ENCODE measurements around the gene RNF135. TPM values are rescaled to one million over a fixed set of nuclear protein-coding genes. Genes with fewer than 3 reads are reported as not detected.
"Not testable (repeated sequence)": the region's sequence is repeated elsewhere in the genome, so short reads cannot be mapped to it uniquely, and the experiment has no call there.

The RNF135 gene
- total and polyA plus RNA-seq, 10 donors, result 20.1 to 43.6 (median 34.2) TPM

DNA sequence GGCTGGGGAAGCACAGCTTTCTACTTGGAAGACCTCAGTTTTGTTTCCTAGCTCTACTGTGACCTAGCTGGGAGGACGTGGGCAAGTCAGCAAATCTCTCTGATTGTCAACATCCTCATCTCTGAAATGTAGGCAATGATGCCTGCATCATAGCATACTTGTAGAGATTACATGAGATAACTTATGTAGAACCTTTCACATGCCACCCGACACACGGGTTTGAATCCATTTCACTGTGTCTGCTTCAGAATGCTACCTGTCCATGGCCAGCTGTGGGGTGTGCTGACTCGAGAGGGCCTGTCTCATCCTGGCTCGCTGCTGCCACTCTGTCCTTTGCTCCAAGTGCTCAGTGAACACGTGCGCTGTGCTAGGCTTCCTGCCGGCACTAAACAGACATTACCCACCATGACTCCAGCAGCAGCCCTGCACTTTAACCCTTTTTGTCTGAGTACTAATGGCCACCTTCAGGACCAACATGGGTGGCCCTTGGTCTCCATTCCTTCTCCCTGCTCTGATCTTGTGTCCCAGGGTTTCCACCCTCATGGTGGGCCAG is 41.7 kb upstream of the RNF135 start:
- Histone ChIP-seq H3K4me1 (peaks cover 0 to 8% (median 0%) of the 10 kb centered on the region in 6 donors), H3K4me3 (no peak overlapping the region), H3K9me3 (no peaks in the 10 kb centered on the region), H3K27ac (no peak overlapping the region), H3K27me3 (replicated peaks in 1 of 7) (peaks cover 0 to 12% (median 0%) of the 10 kb centered on the region in 7 donors), H3K36me3 (peaks cover 0 to 58% (median 4%) of the 10 kb centered on the region in 6 donors)
- WGBS, 5 donors, result 66 to 80% (median 76%) methylated on average over 8 of the region's 8 CpGs
- intact Hi-C loops (cut with DNase I; ENCODE audit: low total_unique reads), result no loop called here
- no peak for DNase-seq
- TF ChIP-seq POLR2AphosphoS5 (IDR thresholded peaks at IDR 0.05), result no peak
- TF ChIP-seq POLR2A (IDR thresholded peaks at IDR 0.05), result no peak
- TF ChIP-seq, protein P1, sequence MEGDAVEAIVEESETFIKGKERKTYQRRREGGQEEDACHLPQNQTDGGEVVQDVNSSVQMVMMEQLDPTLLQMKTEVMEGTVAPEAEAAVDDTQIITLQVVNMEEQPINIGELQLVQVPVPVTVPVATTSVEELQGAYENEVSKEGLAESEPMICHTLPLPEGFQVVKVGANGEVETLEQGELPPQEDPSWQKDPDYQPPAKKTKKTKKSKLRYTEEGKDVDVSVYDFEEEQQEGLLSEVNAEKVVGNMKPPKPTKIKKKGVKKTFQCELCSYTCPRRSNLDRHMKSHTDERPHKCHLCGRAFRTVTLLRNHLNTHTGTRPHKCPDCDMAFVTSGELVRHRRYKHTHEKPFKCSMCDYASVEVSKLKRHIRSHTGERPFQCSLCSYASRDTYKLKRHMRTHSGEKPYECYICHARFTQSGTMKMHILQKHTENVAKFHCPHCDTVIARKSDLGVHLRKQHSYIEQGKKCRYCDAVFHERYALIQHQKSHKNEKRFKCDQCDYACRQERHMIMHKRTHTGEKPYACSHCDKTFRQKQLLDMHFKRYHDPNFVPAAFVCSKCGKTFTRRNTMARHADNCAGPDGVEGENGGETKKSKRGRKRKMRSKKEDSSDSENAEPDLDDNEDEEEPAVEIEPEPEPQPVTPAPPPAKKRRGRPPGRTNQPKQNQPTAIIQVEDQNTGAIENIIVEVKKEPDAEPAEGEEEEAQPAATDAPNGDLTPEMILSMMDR (IDR thresholded peaks at IDR 0.05 in 8 of 11, conservative IDR thresholded peaks at IDR 0.05 in 3 of 11), result no peak

DNA sequence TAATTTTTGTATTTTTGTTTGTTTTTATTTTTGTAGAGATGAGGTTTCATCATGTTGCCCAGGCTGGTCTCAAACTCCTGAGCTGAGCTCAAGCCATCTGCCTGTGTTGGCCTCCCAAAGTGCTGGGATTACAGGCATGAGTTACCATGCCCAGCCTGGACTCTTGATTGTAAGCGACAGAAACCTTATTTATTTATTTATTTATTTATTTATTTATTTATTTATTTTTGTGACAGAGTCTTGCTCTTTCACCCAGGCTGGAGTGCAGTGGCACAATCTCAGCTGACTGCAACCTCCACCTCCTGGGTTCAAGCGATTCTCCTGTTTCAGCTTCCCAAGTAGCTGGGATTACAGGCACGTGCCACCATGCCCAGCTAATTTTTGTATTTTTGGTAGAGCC is 41.0 kb upstream of the RNF135 start:
- DNase-seq; intact Hi-C loops (cut with DNase I; ENCODE audit: low total_unique reads); H3K4me3 ChIP-seq; H3K27ac ChIP-seq; H3K27me3 ChIP-seq (replicated peaks in 1 of 7); H3K9me3 ChIP-seq; H3K4me1 ChIP-seq: not testable (repeated sequence)
- WGBS, 5 donors, result 85 to 100% (median 94%) methylated on average over 3 of the region's 3 CpGs
- H3K36me3 ChIP-seq, result peaks cover 0 to 63% (median 4%) of the 10 kb centered on the region in 6 donors

DNA sequence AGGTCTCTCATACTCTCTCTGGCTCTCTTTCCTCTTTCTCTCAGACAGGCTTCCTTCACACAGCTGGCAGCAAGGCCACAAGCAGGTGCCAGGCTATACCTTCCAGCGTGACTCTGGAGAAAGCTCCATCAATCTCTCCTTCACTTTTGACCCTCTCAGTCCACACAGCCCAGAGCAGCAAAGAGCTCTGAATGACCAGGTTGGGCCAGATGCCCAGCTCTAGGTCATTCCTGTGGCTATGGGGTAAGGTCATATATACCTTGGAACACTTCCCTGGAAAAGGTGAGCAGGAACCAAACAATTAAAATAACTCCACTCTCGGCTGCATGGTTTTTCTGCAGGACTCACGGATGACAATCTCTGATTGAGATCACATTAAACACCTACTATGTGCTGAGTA is 40.3 kb upstream of the RNF135 start:
- no peak for DNase-seq
- Histone ChIP-seq H3K36me3 (peaks cover 0 to 70% (median 4%) of the 10 kb centered on the region in 6 donors), H3K27me3 (replicated peaks in 1 of 7) (peaks cover 0 to 5% (median 0%) of the 10 kb centered on the region in 7 donors), H3K4me1 (peaks cover 0 to 8% (median 0%) of the 10 kb centered on the region in 6 donors), H3K9me3 (no peaks in the 10 kb centered on the region), H3K27ac (no peak overlapping the region), H3K4me3 (no peak overlapping the region)
- intact Hi-C loops (cut with DNase I; ENCODE audit: low total_unique reads), result no loop called here
- TF ChIP-seq POLR2A (IDR thresholded peaks at IDR 0.05) (no peak), POLR2AphosphoS5 (IDR thresholded peaks at IDR 0.05) (no peak)
- TF ChIP-seq, protein P1 (IDR thresholded peaks at IDR 0.05 in 8 of 11, conservative IDR thresholded peaks at IDR 0.05 in 3 of 11), result no peak
- WGBS, 5 donors, result 84 to 93% (median 88%) methylated on average over 3 of the region's 3 CpGs

DNA sequence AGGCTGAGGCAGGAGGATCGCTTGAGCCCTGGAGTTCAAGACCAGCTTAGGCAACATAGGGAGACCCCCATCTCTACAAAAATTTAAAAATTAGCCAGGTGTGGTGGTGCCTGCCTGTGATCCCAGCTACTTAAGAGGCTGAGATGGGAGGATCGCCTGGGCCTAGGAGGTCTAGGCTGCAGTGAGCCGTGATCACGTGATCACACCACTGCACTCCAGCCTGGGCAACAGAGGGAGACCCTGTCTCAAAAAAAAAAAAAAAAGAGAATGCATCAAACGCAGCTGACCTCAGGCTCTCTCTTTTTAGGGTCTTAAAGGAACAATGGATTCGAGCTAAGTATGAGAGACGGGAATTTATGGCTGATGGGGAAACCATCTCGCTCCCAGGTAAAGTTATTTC is 39.3 kb upstream of the RNF135 start:
- DNase-seq; H3K9me3 ChIP-seq; H3K4me3 ChIP-seq; intact Hi-C loops (cut with DNase I; ENCODE audit: low total_unique reads); H3K27me3 ChIP-seq (replicated peaks in 1 of 7); H3K27ac ChIP-seq; H3K4me1 ChIP-seq: not testable (repeated sequence)
- WGBS, 5 donors, result 89 to 93% (median 91%) methylated on average over 8 of the region's 8 CpGs
- H3K36me3 ChIP-seq, result peaks cover 0 to 71% (median 4%) of the 10 kb centered on the region in 6 donors

DNA sequence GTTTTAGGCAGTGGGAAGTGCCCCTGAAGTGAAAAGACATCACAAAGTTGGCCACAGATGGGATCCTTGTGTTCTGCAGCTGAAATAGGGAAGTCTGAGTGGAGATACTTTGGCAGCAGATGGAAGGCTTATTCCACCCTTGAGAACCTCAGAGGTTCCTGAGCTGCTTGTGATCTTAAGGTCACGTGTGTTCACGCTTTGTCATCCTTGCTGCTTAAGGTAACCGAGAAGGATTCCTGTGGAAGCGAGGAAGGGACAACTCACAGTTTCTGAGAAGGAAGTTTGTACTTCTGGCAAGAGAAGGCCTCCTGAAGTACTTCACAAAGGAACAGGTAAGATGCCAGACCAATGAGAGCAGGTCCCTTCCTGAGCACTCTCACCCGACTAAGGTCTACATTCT is 36.9 kb upstream of the RNF135 start:
- Histone ChIP-seq H3K4me1 (peaks cover 0 to 11% (median 7%) of the 10 kb centered on the region in 6 donors), H3K4me3 (no peak overlapping the region), H3K27ac (no peak overlapping the region), H3K36me3 (peaks cover 0 to 79% (median 4%) of the 10 kb centered on the region in 6 donors), H3K27me3 (replicated peaks in 1 of 7) (no peaks in the 10 kb centered on the region), H3K9me3 (no peaks in the 10 kb centered on the region)
- WGBS, 5 donors, result 43 to 65% (median 48%) methylated on average over 5 of the region's 5 CpGs
- no peak for DNase-seq
- TF ChIP-seq, protein P1 (IDR thresholded peaks at IDR 0.05 in 8 of 11, conservative IDR thresholded peaks at IDR 0.05 in 3 of 11), result no peak
- no peak for TF ChIP-seq POLR2AphosphoS5 (IDR thresholded peaks at IDR 0.05)
- TF ChIP-seq POLR2A (IDR thresholded peaks at IDR 0.05), result no peak
- intact Hi-C loops (cut with DNase I; ENCODE audit: low total_unique reads), result no loop called here
